Panc1 (cell line): ENCODE results near the gene NAT16.

Experiments used
- POLR2AphosphoS5 ChIP-seq: IDR thresholded peaks from 2 replicates; pipeline ENCODE4 v1.6.1; 2012; ENCODE audit warnings: mild to moderate bottlenecking, low read depth, low read length, moderate library complexity
- TCF7L2 ChIP-seq: IDR thresholded peaks from 2 replicates; pipeline ENCODE4 v1.6.1; 2011; ENCODE audit warnings: mild to moderate bottlenecking, low read depth, low read length, inconsistent platforms
- TF ChIP-seq, protein P1 (sequence below): fragments of 450-650 bp; IDR thresholded peaks from 2 replicates; pipeline ENCODE4 v1.5.1; 2017; ENCODE audit warnings: mild to moderate bottlenecking

DNA sequence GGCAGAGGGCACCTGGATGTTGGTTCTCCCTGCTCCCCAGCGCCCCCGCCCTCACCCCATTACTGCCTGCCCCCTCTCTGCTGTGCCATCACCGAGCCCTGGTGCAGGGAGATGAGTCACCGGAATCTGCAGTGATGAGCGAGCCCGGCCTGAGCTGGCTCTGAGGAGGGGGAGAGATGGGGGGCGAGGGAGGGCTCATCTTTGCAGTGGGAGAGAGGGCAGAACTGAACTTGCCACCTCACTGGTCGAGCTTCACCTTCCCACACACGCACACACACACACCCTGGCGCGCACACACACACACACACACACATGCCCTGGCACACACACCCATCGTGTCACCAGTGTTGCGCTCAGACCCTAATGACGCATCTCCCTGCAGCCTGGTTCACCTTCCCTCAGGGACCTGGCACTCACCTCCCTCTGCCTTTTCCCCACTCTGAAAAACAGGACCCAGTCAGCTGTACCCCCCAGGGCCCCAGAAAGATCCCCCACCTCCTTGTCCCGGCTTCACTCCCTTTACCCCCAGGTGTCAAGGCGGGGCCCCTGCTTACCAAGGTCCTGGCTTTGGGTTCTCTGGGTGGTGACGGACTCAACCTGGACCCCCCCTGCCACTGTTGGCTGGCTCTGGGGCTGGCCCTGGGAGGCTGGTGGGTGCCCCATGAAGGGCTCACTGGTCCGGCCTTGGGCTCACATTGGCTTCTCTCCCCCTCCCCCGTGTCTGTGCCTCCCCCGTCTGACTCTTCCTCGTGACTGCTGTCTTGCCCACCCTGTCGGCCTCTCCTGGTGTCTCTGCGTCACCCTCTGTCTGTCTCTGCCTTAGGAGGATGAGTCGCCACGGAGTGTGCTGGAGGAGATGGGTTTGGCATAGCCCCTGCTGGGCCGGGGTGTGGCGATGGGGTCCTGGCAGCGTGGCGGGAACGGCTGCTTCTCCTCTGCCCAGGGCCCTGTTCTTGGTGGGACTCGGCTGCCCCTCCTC, 20.1 kb downstream of the NAT16 start:
- TF ChIP-seq POLR2AphosphoS5: no peak
- TF ChIP-seq, protein P1, sequence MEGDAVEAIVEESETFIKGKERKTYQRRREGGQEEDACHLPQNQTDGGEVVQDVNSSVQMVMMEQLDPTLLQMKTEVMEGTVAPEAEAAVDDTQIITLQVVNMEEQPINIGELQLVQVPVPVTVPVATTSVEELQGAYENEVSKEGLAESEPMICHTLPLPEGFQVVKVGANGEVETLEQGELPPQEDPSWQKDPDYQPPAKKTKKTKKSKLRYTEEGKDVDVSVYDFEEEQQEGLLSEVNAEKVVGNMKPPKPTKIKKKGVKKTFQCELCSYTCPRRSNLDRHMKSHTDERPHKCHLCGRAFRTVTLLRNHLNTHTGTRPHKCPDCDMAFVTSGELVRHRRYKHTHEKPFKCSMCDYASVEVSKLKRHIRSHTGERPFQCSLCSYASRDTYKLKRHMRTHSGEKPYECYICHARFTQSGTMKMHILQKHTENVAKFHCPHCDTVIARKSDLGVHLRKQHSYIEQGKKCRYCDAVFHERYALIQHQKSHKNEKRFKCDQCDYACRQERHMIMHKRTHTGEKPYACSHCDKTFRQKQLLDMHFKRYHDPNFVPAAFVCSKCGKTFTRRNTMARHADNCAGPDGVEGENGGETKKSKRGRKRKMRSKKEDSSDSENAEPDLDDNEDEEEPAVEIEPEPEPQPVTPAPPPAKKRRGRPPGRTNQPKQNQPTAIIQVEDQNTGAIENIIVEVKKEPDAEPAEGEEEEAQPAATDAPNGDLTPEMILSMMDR: no peak
- no peak for TF ChIP-seq TCF7L2
